CD4-positive, alpha-beta T cell treated with Interleukin-2 at 100 ng/mL for 4 hours (primary cell): Measurements from ENCODE around the gene SNX5.

Experiments
- DNase-seq: peaks from one replicate; pipeline ENCODE4 v3.0.0-alpha.2; 2020; ENCODE audit warnings: low spot score

Gene SNX5

GRCh38 chr20:17916433-17916891 lies 52.1 kb downstream of the SNX5 start:
- no peak for DNase-seq

- no peak for DNase-seq
Measured at GRCh38 chr20:17914957-17915356, 53.6 kb downstream of the SNX5 start.

- no peak for DNase-seq
Measured at GRCh38 chr20:17912916-17913315, 55.7 kb downstream of the SNX5 start.

GRCh38 chr20:17911927-17912326 lies 56.7 kb downstream of the SNX5 start:
- DNase-seq = no peak

- no peak for DNase-seq
Measured at GRCh38 chr20:17910828-17911294, 57.7 kb downstream of the SNX5 start.

GRCh38 chr20:17909869-17910321 lies 58.7 kb downstream of the SNX5 start:
- no peak for DNase-seq

- DNase-seq = no peak
Measured at GRCh38 chr20:17905544-17905943, 63.0 kb downstream of the SNX5 start.

GRCh38 chr20:17904027-17904426 lies 64.6 kb downstream of the SNX5 start:
- no peak for DNase-seq

GRCh38 chr20:17902531-17903083 lies 66.0 kb downstream of the SNX5 start:
- DNase-seq = no peak

- DNase-seq = no peak
Measured at GRCh38 chr20:17901971-17902370, 66.6 kb downstream of the SNX5 start.

- peak; percentile 72 for DNase-seq
Measured at GRCh38 chr20:17898548-17898994, 70.0 kb downstream of the SNX5 start.

GRCh38 chr20:17897566-17898307 lies 70.9 kb downstream of the SNX5 start:
- no peak for DNase-seq

- DNase-seq = no peak
Measured at GRCh38 chr20:17896771-17897369, 71.7 kb downstream of the SNX5 start.

GRCh38 chr20:17896193-17896723 lies 72.3 kb downstream of the SNX5 start:
- no peak for DNase-seq

GRCh38 chr20:17895641-17896171 lies 72.9 kb downstream of the SNX5 start:
- peak; percentile 4 for DNase-seq

- DNase-seq = no peak
Measured at GRCh38 chr20:17893445-17893844, 75.1 kb downstream of the SNX5 start.

- no peak for DNase-seq
Measured at GRCh38 chr20:17892189-17892938, 76.2 kb downstream of the SNX5 start.
